ENCODE measurements around the gene INHBC. TPM values are rescaled to one million over a fixed set of nuclear protein-coding genes. Genes with fewer than 3 reads are reported as not detected.

Gene INHBC
- total RNA-seq, 4 donors from 2014 or later: 0.20 to 0.35 TPM; not detected in 2

GRCh38 chr12:57446292-57446960 lies 11.8 kb downstream of the INHBC start:
- H3K27ac ChIP-seq: no peak overlapping the region
- no peak for ATAC-seq
- in situ Hi-C loops (cut with MboI; ENCODE audit: low sequenced_read_pairs in 4 of 4) (loop anchor here in 1 of 4 donors (25.0 kb wide), 1 partner anchor 184 kb away; the partner anchor contains the start of gene STAC3), intact Hi-C loops (cut with DNase I; ENCODE audit: low total_unique reads) (no loop called here)
- TF ChIP-seq CTCF (IDR thresholded peaks at IDR 0.05 in 4 of 5, conservative IDR thresholded peaks at IDR 0.05 in 1 of 5) (no peak), POLR2A (IDR thresholded peaks at IDR 0.05) (no peak)
- no peaks in the 10 kb centered on the region for H3K9me3 ChIP-seq
- peaks cover under 1 to 4% of the 10 kb centered on the region in 2 donors for H3K4me1 ChIP-seq
- DNase-seq: no peak
- H3K27me3 ChIP-seq: no peaks in the 10 kb centered on the region
- no peak overlapping the region for H3K4me3 ChIP-seq
- no peaks in the 10 kb centered on the region for H3K36me3 ChIP-seq

- Histone ChIP-seq H3K27ac (no peak overlapping the region), H3K4me1 (peaks cover 15 to 23% of the 10 kb centered on the region in 2 donors), H3K9me3 (no peaks in the 10 kb centered on the region), H3K4me3 (no peak overlapping the region), H3K27me3 (no peaks in the 10 kb centered on the region), H3K36me3 (no peaks in the 10 kb centered on the region)
- ATAC-seq (no peak), DNase-seq (no peak)
- intact Hi-C loops (cut with DNase I; ENCODE audit: low total_unique reads): no loop called here
- in situ Hi-C loops (cut with MboI; ENCODE audit: low sequenced_read_pairs in 4 of 4): loop anchor here in 1 of 4 donors (25.0 kb wide), 1 partner anchor 186 kb away; the partner anchor contains the start of gene STAC3
- TF ChIP-seq CTCF (IDR thresholded peaks at IDR 0.05 in 4 of 5, conservative IDR thresholded peaks at IDR 0.05 in 1 of 5): no peak
- no peak for TF ChIP-seq POLR2A (IDR thresholded peaks at IDR 0.05)
Observed at GRCh38 chr12:57448669-57449068, 14.1 kb downstream of the INHBC start.

GRCh38 chr12:57449375-57449774 lies 14.8 kb downstream of the INHBC start:
- TF ChIP-seq CTCF (IDR thresholded peaks at IDR 0.05 in 4 of 5, conservative IDR thresholded peaks at IDR 0.05 in 1 of 5) (no peak), POLR2A (IDR thresholded peaks at IDR 0.05) (no peak)
- Histone ChIP-seq H3K9me3 (no peaks in the 10 kb centered on the region), H3K36me3 (no peaks in the 10 kb centered on the region), H3K27ac (no peak overlapping the region), H3K4me3 (no peak overlapping the region), H3K27me3 (no peaks in the 10 kb centered on the region), H3K4me1 (peaks cover 15 to 23% of the 10 kb centered on the region in 2 donors)
- DNase-seq (no peak), ATAC-seq (no peak)
- intact Hi-C loops (cut with DNase I; ENCODE audit: low total_unique reads): no loop called here
- in situ Hi-C loops (cut with MboI; ENCODE audit: low sequenced_read_pairs in 4 of 4): loop anchor here in 1 of 4 donors (25.0 kb wide), 1 partner anchor 187 kb away; the partner anchor contains the start of gene STAC3

GRCh38 chr12:57450057-57450456 lies 15.5 kb downstream of the INHBC start:
- Histone ChIP-seq H3K27ac (no peak overlapping the region), H3K4me3 (no peak overlapping the region), H3K9me3 (no peaks in the 10 kb centered on the region), H3K36me3 (no peaks in the 10 kb centered on the region), H3K27me3 (no peaks in the 10 kb centered on the region), H3K4me1 (peaks cover 21 to 28% of the 10 kb centered on the region in 2 donors)
- intact Hi-C loops (cut with DNase I; ENCODE audit: low total_unique reads) (loop anchor here (5.0 to 10.0 kb wide), 3 partner anchors 33 to 245 kb away; partner anchors contain the start of gene OS9), in situ Hi-C loops (cut with MboI; ENCODE audit: low sequenced_read_pairs in 4 of 4) (loop anchor here in 1 of 4 donors (10.0 kb wide), 2 partner anchors 135 to 185 kb away; no protein-coding TSS in a partner anchor)
- no peak for ATAC-seq
- no peak for TF ChIP-seq CTCF (IDR thresholded peaks at IDR 0.05 in 4 of 5, conservative IDR thresholded peaks at IDR 0.05 in 1 of 5)
- TF ChIP-seq POLR2A (IDR thresholded peaks at IDR 0.05): no peak
- DNase-seq: no peak
